HG03135 (cell line): Measurements from ENCODE around the gene SYT15.
"Not testable (repeated sequence)": the region's sequence is repeated elsewhere in the genome, so short reads cannot be mapped to it uniquely, and the experiment has no call there.

Source experiments
- ATAC-seq: cut with Tn5 transposase; IDR thresholded peaks from one replicate; pipeline ENCODE4 v1.9.1; 2021; ENCODE audit warnings: mild to moderate bottlenecking, moderate library complexity; ENCODE audit not compliant: unreplicated experiment

Gene SYT15

GRCh38 chr10:46578474-46579178 lies at the start of gene SYT15:
SYT15 (plus strand) TSS chr10:46579128; CDS start chr10:46579169, 41 bp downstream.
- ATAC-seq: not testable (repeated sequence)

- not testable (repeated sequence) for ATAC-seq
Measured at GRCh38 chr10:46529742-46530141, 49.2 kb upstream of the SYT15 start.

- ATAC-seq: no peak
Measured at GRCh38 chr10:46530249-46531186, 48.4 kb upstream of the SYT15 start.

DNA sequence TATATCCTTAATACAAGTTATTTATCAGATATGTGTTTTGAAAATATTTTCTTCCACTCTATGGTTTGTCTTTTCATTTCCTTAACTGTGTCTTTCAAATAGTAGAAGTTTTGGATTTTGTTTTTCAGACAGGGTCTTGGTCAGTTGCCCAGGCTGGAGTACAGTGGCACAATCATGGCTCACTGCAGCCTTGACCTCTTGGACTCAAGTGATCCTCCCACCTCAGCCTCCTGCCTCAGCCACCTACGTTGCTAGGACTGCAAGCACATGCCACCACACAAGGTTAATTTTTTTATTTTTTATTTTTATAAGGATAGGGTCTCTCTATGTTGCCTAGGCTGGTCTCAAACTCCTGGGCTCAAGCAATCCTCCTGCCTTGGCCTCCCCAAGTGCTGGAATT lies 46.7 kb upstream of the SYT15 start:
- ATAC-seq: not testable (repeated sequence)

DNA sequence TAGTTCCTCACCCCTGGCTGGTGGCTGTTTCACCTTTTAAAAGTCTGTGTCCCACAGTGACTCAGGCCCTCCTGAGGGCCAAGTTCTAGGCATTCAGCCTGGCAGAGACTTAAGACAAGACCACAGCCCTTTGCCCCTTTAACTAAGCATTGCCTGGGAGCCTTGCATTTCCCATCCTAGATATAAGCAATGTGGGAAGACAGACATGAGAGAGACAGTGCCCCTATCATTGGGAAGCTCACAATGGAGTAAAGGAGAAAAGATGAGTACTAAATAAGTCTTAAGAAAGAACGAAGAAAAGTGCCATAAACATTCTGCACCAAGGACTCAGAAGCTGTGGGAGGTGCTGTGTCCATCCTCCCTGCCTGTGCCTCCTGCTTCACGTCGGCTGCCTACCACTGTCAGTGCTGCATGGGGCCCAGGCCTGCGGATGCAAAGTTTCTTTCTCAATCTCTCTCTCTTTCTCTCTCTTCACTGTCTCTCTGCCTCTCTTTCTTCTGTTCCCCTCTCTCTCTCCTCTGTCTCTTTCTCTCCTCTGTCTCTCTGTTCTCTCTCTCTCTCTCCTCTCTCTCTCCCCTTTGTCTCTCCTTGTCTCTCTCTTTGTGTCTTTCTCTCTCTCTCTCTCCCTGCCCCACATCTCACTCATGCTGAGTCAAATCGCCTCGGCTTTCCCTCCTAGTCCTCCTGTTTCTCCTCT lies 44.0 kb upstream of the SYT15 start:
- no peak for ATAC-seq

DNA sequence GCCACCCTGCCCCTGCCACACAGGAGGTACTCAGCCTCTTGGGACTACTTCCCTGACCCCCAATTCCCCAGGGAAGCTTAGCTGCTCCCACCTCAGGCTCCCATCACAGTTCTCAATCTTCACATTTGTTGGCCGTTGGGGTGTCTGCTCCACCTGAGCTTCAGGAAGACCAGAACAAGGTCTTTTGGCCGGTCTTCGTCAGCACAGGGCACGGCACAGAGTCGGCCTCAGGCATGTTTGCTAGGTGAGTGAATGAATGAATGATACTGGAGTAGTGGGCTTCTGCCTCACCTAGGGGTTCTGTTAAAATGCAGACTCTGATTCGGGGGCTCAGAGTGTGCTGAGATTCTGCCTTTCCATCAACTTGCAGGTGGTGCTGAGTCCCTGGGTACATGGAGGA lies 42.8 kb upstream of the SYT15 start:
- ATAC-seq: no peak

DNA sequence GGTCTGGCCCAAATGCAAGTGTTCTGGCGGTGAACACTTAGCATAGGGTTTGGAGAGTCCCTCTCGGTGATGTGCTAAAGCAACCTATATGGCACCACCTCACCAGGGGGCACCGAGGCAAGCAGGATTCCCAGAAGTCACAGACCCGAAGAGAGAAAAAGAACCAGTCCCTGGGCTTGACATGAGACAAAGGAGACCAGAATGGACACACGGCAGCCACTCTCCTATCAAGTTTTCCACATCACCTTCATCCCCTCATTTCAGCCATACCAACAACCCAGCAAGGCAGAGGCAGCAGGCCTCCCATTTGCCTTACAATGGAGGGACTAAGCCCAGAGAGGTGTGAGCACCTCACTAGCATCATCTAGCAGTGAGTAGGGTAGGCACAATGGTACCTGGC lies 42.1 kb upstream of the SYT15 start:
- ATAC-seq: no peak

- ATAC-seq: no peak
Measured at GRCh38 chr10:46537309-46537708, 41.6 kb upstream of the SYT15 start.

GRCh38 chr10:46538155-46538554 lies 40.8 kb upstream of the SYT15 start:
- no peak for ATAC-seq

DNA sequence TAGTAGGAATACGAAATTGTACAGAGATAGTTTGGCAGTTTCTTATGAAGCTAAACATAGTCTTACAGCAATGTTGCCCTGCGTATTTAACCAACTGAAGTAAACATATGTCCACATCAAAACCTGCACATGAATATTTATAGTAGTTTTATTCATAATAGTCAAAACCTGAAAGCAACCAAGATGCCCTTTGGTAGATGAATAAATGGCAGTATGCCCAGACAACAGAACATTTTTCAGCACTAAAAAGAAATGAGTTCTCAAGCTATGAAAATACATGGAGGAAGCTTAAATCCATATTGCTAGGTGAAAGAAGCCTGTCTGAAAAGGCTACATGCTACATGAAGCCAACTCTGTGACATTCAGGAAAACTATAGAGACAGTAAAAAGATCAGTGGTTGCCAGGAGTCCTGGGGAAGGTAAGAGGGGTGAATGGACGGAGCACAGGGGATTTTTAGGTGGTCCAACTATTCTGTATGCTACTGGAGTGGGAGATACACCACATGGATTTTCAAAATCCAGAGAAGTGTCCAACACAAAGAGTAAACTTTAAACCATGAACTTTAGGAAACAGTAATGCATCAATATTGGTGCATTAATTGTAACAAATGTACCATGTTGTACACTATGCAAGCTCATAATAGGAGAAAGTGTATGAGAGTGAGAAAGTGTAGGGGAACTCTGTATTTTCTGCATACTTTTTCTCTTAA lies 40.1 kb upstream of the SYT15 start:
- ATAC-seq: no peak

DNA sequence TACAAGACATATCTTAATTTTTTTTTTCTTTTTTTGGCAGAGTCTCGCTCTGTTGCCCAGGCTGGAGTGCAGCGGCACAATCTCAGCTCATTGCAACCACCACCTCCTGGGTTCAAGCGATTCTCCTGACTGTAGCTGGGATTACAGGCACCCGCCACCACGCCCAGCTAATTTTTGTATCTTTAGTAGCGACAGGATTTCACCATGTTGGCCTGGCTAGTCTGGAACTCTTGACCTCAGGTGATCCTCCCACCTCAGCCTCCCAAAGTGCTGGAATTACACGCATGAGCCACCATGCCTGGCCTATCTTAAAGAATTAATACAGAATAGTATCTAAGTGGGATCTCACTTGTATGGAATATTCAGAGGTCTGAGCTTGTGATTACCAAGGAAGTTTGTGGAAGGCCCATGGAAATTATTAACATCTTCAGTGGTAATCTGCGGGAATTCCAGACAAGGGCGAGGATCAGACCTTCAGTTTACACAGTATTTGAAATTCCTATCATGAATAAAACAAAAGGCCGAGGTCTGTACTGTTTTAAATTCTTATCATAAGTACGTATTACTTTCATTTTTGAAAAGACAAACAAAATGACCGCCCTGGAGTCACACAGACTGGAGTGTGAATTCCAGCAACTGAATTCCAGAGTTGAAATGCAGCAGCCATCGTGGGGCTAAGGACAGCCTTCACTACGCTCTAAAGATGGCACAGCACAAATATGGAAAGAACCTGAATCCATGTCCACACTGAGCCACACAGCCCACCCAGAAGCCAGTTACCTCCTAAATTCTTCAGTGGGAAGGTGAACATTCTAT lies 39.1 kb upstream of the SYT15 start:
- no peak for ATAC-seq

- ATAC-seq: no peak
Measured at GRCh38 chr10:46540412-46541016, 38.4 kb upstream of the SYT15 start.

DNA sequence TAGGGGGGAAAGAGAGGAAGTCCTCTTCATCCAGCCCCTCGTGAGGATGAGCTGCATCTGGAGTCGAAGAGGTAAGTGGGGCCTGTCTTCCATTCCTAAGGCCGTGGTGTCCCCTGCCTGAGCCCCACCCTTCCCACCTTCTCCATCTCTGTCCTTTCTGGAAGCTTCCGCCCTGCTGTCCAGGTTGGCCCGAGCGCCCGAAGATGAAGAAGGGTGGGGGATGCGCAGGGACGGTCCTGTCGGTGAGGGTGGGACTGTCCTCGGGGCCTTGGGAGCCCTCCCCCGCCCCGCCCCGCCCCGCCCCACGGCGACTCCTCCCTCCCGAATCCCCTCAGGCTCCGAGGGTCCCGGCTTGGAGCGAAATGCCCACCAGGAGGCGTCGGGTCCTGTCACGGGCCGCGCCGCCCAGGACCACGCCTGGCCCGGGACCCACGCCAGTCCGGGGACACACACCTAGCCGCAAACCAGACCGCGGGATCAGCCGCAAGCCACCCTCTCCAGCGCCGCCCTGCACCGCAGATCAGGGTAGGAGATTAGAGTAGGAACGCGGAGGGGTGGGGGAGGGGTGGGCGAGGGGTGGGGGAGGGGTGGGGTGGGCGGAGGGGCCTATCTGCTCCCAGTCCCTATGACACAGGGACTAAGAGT lies 37.8 kb upstream of the SYT15 start:
- no peak for ATAC-seq

DNA sequence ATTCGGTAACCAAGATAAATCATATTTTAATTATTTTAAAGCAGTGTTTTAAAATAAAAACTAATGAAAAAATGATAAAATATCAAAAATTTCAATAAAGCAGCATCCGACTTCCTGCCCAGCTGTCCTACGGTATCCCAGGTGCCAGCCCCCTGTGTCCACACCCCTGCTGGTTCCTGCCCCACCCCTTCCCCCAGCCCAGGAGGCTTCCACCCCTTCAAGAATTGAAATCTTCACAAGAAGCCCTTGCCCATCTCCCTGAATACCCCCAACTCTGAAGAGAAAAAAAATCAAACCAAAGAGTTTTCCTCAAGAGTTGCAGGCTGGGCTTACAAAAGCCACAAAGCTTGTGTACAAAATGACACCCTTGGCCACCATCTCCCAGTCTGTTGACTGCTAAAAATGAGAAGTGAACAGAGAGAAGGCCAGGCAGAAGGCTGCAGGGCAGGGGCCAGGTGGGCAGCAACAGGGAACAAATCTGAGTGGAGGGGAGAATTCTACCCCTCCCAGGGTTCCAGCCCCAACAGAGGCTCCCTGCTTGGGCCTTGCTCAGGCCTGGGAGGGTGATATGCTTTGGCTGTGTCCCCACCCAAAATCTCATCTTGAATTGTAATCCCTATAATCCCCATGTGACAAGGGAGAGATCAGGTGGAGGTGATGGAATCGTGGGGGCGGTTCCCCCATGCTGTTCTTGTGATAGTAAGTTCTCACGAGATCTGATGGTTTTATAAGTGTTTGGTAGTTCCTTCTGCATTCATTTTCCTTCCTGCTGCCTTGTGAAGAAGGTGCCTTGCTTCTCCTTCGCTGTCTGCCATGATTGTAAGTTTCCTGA lies 37.0 kb upstream of the SYT15 start:
- ATAC-seq: no peak

DNA sequence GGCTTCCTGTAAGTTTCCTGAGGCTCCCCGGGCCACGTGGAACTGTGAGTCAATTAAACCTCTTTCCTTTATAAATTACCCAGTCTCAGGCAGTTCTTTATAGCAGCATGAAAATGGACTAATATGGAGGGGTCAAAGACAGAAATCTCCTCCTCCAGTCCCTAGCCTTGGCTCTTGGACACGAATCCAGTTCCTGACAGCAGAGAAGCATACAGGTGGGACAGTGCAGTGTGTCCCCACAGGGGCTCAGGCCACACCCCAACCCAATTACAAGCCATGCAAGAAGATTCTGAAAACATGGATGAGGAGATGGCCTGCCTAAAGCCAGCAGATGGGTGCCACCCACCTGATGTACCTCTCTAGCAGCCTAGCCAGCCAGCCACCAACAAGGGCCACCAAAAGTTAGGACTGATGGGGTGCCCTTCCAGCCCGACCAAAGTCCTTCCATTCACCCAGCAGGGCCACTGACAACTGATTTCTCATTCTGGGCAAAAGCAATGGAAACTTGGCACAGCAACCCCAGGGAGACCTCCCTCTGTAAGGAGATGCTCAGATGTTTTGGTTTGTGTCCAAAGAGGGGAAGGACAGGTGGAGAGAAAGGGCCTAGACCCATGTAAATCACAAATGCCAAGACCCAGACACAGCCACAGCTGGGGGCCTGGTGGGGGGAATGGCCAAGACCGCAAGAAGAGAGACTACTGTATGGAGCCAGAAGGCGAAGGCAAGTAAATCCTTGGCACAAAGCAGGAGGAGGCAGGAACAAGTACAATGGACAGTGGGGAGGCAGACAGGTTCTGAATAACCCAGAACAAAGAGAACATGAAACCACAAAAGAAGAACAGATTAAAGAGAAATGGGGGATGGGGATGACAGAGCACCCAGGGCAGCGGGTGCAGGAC lies 36.1 kb upstream of the SYT15 start:
- no peak for ATAC-seq

DNA sequence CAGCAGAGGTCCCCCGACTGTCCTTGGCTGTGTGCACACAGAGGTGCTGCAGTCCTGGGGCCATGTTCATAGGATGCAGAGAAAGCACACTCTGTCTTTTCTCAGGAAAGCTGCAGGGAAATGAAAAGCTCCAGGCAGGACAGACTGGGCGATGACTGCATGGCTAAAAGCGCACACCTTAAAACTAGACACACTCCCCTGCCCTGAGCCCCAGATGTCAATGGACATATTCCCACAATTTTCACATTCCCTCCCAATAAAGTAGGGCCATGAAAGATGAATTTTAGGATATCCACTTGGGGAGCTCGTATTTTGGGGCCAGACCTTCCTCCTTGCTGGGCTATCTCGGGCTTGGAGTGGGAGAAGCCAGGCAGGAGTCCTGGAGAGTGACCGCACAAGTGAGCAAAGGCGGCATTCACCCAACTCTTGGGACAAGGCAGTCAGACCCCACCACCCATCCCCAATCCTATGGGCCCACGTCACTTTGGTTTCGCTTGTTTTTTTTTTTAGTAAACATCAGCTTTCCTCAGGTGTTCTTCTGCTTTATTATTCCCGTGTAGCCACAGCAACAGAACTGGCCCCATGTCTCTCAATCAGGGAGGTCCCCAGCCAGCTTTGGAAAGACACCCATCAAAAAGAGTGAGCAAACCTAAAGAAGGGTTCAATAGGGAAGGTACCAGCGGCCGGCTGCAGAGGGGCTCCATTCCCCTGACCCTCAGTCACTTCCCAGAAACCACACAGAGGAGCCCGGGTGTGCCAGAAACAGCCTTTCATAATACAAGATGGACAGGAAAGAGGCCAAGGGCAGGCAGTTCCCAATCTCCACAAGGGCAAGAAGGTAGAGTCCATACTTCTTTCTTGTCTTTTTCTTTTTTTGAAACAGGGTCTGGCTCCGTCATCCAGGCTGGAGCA lies 35.2 kb upstream of the SYT15 start:
- no peak for ATAC-seq
